Esophagus muscularis mucosa (tissue), 4 donors: ENCODE results near the gene ZNF683.

Experiments used
- CTCF ChIP-seq, 3 experiments: fragments of 200-600 bp in 2 of 3; fragments of 450-650 bp in 1 of 3; sonication (generic) in 2 of 3; IDR thresholded peaks; one replicate each; pipeline ENCODE4 v1.5.1; 2017 to 2019; ENCODE audit warnings: antibody characterized with exemption in 3 of 3, mild to moderate bottlenecking in 2 of 3, moderate library complexity in 1 of 3
- EP300 ChIP-seq: sonication (generic); formaldehyde crosslinking; IDR thresholded peaks from one replicate; pipeline ENCODE4 v1.6.1; 2017; ENCODE audit warnings: antibody characterized with exemption
- POLR2A ChIP-seq: fragments of 450-650 bp; IDR thresholded peaks from one replicate; pipeline ENCODE4 v1.6.1; 2017; ENCODE audit warnings: antibody characterized with exemption, moderate library complexity, mild to moderate bottlenecking, low read depth
- POLR2AphosphoS5 ChIP-seq, 2 donors: sonication (generic); formaldehyde crosslinking; IDR thresholded peaks; one replicate each; pipeline ENCODE4 v1.6.1; 2017; ENCODE audit warnings: antibody characterized with exemption in 2 of 2

- TF ChIP-seq CTCF (IDR thresholded peaks at IDR 0.05) = no peak
- no peak for TF ChIP-seq POLR2AphosphoS5 (IDR thresholded peaks at IDR 0.05)
- TF ChIP-seq EP300 = no peak
- no peak for TF ChIP-seq POLR2A
Measured at GRCh38 chr1:26315874-26316850, 56.4 kb downstream of the ZNF683 start.
